ENCODE results near the gene GNA12.

GRCh38 chr7:2689343-2689847 is 154.7 kb downstream of the GNA12 start:
- TF ChIP-seq POLR2A (IDR thresholded peaks at IDR 0.05) (no peak), CTCF (IDR thresholded peaks at IDR 0.05) (no peak)

Data from adrenal gland (tissue), 5 donors.